H1 (cell line): ENCODE measurements around the gene CHMP4B.

Experiments
- CBX8 ChIP-seq: fragments of 300-800, 300-1000 bp; sonication (generic); IDR thresholded peaks from 2 replicates; pipeline ENCODE4 v1.7.1; 2016; ENCODE audit warnings: low read depth, low read length, borderline replicate concordance
- CHD1 ChIP-seq: IDR thresholded peaks from 2 replicates; pipeline ENCODE4 v1.6.1; 2012; ENCODE audit warnings: low read depth, low read length, improper control_type of control experiment
- CTCF ChIP-seq, 3 experiments: IDR thresholded peaks; 1 replicate in 2 of 3; 2 replicates in 1 of 3; pipeline versions ENCODE4 v1.5.1 to v1.6.1; 2011; ENCODE audit warnings: low read length in 3 of 3, mild to moderate bottlenecking in 3 of 3, inconsistent platforms in 2 of 3, low read depth in 1 of 3, moderate library complexity in 1 of 3; ENCODE audit not compliant: insufficient read depth in 1 of 3; ENCODE audit errors: control extremely low read depth in 1 of 3
- E2F6 ChIP-seq: IDR thresholded peaks from 2 replicates; pipeline ENCODE4 v1.6.1; 2012; ENCODE audit warnings: inconsistent platforms
- EP300 ChIP-seq, 2 experiments: IDR thresholded peaks; 1 replicate in 1 of 2; 2 replicates in 1 of 2; pipeline ENCODE4 v1.6.1; 2011 to 2012; ENCODE audit warnings: low read depth in 2 of 2, low read length in 2 of 2, mild to moderate bottlenecking in 2 of 2, borderline replicate concordance in 1 of 2, inconsistent platforms in 1 of 2, moderate library complexity in 1 of 2
- FOSL1 ChIP-seq: IDR thresholded peaks from 2 replicates; pipeline ENCODE4 v1.6.1; 2011; ENCODE audit warnings: mild to moderate bottlenecking, low read depth, low read length, moderate library complexity; ENCODE audit not compliant: insufficient read depth
- GTF2F1 ChIP-seq: IDR thresholded peaks from 2 replicates; pipeline ENCODE4 v1.6.1; 2012; ENCODE audit warnings: low read depth, low read length, improper control_type of control experiment, borderline replicate concordance
- JUND ChIP-seq: IDR thresholded peaks from 2 replicates; pipeline ENCODE4 v1.6.1; 2011; ENCODE audit warnings: mild to moderate bottlenecking, improper control_type of control experiment, low read length
- POLR2A ChIP-seq, 2 experiments: IDR thresholded peaks; 1 replicate in 1 of 2; 2 replicates in 1 of 2; pipeline ENCODE4 v1.6.1; 2011; ENCODE audit warnings: low read depth in 2 of 2, low read length in 2 of 2, mild to moderate bottlenecking in 2 of 2; ENCODE audit errors: control extremely low read depth in 1 of 2
- POLR2AphosphoS5 ChIP-seq: IDR thresholded peaks from 2 replicates; pipeline ENCODE4 v1.6.1; 2011; ENCODE audit warnings: low read depth, low read length
- TAF1 ChIP-seq: IDR thresholded peaks from 2 replicates; pipeline ENCODE4 v1.6.1; 2011; ENCODE audit warnings: mild to moderate bottlenecking, low read depth, low read length
- TAF7 ChIP-seq: optimal IDR thresholded peaks from 2 replicates; pipeline ENCODE3; 2011; ENCODE audit warnings: low read depth, mild to moderate bottlenecking, inconsistent platforms, low read length, moderate library complexity, borderline replicate concordance
- YY1 ChIP-seq: IDR thresholded peaks from 2 replicates; pipeline ENCODE4 v1.6.1; 2011; ENCODE audit warnings: low read depth, mild to moderate bottlenecking, low read length

GRCh38 chr20:33810259-33810658 lies 889 bp upstream of the CHMP4B start:
- no peak for TF ChIP-seq CBX8
- no peak for TF ChIP-seq CHD1
- TF ChIP-seq E2F6 = no peak
- TF ChIP-seq TAF7 = no peak
- no peak for TF ChIP-seq TAF1
- no peak for TF ChIP-seq POLR2A (IDR thresholded peaks at IDR 0.05; ENCODE audit: control extremely low read depth in 1 of 2, low read depth in 2 of 2, low read length in 2 of 2)
- TF ChIP-seq GTF2F1 = no peak
- TF ChIP-seq CTCF (IDR thresholded peaks at IDR 0.05; ENCODE audit: control extremely low read depth in 1 of 3, insufficient read depth in 1 of 3, low read depth in 1 of 3, low read length in 3 of 3) = no peak
- no peak for TF ChIP-seq JUND
- TF ChIP-seq EP300 (IDR thresholded peaks at IDR 0.05; ENCODE audit: borderline replicate concordance in 1 of 2, low read depth in 2 of 2, low read length in 2 of 2) = no peak
- no peak for TF ChIP-seq YY1
- TF ChIP-seq FOSL1 = no peak
- TF ChIP-seq POLR2AphosphoS5 = no peak
